BLaER1 (cell line): ENCODE results near the gene GGNBP2.
"Not testable (repeated sequence)": the region's sequence is repeated elsewhere in the genome, so short reads cannot be mapped to it uniquely, and the experiment has no call there.

Source experiments
- H3K27ac ChIP-seq: shearing (Covaris generic); formaldehyde crosslinking; 2 replicates; pipeline ENCODE4 v1.8.1; 2022
- H3K27me3 ChIP-seq: shearing (Covaris generic); formaldehyde crosslinking; 2 replicates; pipeline ENCODE4 v1.8.1; 2022
- H3K36me3 ChIP-seq: shearing (Covaris generic); formaldehyde crosslinking; 2 replicates; pipeline ENCODE4 v1.8.1; 2022
- H3K4me1 ChIP-seq: shearing (Covaris generic); formaldehyde crosslinking; 2 replicates; pipeline ENCODE4 v1.8.1; 2022
- H3K4me2 ChIP-seq: shearing (Covaris generic); formaldehyde crosslinking; 2 replicates; pipeline ENCODE4 v1.8.1; 2022
- H3K4me3 ChIP-seq: shearing (Covaris generic); formaldehyde crosslinking; 2 replicates; pipeline ENCODE4 v1.8.1; 2022
- H3K9ac ChIP-seq: shearing (Covaris generic); formaldehyde crosslinking; 2 replicates; pipeline ENCODE4 v1.8.1; 2022
- H3K9me3 ChIP-seq: shearing (Covaris generic); formaldehyde crosslinking; 2 replicates; pipeline ENCODE4 v1.8.1; 2022
- H4K20me1 ChIP-seq: shearing (Covaris generic); formaldehyde crosslinking; 2 replicates; pipeline ENCODE4 v1.8.1; 2022
- Cebpa-rat ChIP-seq: shearing (Covaris generic); IDR thresholded peaks from 2 replicates; pipeline ENCODE4 v1.8.1; 2022

GGNBP2 gene

DNA sequence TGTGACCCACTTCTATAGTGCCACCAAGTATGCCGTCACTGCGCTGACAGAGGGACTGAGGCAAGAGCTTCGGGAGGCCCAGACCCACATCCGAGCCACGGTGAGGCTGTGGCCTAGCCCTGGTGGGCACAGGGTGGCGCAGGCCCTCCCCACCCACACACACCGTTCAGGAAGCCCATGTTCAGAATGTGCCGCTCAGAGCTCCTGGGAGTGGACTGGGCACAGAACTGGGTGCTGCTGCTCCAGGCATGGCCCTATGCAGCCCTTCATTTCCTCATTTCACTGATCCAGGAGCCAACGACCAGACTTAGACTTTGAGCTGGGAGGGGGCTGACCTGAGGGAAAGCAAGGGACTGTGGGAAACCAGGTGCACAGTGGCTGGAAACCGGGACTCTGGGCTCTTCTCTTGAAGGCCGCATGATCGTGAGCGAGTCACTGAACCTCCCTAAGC is 54.3 kb downstream of the GGNBP2 start:
- Histone ChIP-seq H4K20me1 (peaks cover 10% of the 10 kb centered on the region), H3K9ac (no peak overlapping the region), H3K4me3 (no peak overlapping the region), H3K4me1 (peaks cover 21% of the 10 kb centered on the region), H3K4me2 (no peak overlapping the region), H3K27me3 (no peaks in the 10 kb centered on the region), H3K36me3 (peaks cover 25% of the 10 kb centered on the region; the same call in 1 of the 2 replicates), H3K9me3 (no peaks in the 10 kb centered on the region), H3K27ac (no peak overlapping the region)
- TF ChIP-seq Cebpa-rat: no peak

DNA sequence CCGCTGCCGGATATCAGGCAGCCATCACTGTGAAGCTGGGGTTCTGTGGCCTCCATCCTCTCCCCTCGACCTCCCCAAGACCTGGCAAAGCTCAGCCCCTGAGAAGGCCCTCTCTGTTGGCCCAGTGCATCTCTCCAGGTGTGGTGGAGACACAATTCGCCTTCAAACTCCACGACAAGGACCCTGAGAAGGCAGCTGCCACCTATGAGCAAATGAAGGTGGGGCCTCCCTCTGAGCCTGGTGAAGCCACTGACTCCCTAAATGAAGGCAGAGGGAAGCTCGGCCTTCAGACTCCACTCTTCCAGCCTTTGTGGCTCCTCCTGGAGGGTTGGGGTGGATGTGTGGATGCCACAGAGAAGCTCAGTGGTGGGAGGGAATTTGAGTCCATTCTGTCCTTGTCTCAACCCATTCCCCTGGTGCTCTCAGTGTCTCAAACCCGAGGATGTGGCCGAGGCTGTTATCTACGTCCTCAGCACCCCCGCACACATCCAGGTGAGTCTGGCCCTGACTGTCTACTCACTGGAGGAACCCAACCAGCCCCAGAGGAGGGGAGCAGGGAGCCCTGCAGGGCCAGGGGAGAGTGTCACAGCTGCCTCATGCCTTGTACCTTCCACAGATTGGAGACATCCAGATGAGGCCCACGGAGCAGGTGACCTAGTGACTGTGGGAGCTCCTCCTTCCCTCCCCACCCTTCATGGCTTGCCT is 55.0 kb downstream of the GGNBP2 start:
- Histone ChIP-seq H3K27me3 (no peaks in the 10 kb centered on the region), H3K4me3 (no peak overlapping the region), H3K9ac (no peak overlapping the region), H3K36me3 (peaks cover 32% of the 10 kb centered on the region; the same call in 1 of the 2 replicates), H3K4me1 (peaks cover 23% of the 10 kb centered on the region), H3K4me2 (no peak overlapping the region), H4K20me1 (peaks cover 16% of the 10 kb centered on the region), H3K27ac (no peak overlapping the region), H3K9me3 (no peaks in the 10 kb centered on the region)
- no peak for TF ChIP-seq Cebpa-rat

DNA sequence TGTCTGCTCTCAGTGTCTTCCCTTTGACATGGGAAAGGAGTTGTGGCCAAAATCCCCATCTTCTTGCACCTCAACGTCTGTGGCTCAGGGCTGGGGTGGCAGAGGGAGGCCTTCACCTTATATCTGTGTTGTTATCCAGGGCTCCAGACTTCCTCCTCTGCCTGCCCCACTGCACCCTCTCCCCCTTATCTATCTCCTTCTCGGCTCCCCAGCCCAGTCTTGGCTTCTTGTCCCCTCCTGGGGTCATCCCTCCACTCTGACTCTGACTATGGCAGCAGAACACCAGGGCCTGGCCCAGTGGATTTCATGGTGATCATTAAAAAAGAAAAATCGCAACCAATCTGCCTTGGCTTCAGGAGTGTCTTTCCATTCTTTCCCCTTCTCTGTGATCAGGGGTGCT is 55.7 kb downstream of the GGNBP2 start:
- Histone ChIP-seq H3K27me3 (no peaks in the 10 kb centered on the region), H3K4me2 (peak overlapping the region; percentile 100), H3K4me3 (peak overlapping the region; percentile 83; the same call in 1 of the 2 replicates), H4K20me1 (peaks cover 24% of the 10 kb centered on the region), H3K27ac (peak overlapping the region; percentile 88), H3K9me3 (no peaks in the 10 kb centered on the region), H3K4me1 (peaks cover 28% of the 10 kb centered on the region), H3K9ac (peak overlapping the region; percentile 95; the same call in 1 of the 2 replicates), H3K36me3 (peaks cover 40% of the 10 kb centered on the region; the same call in 1 of the 2 replicates)
- no peak for TF ChIP-seq Cebpa-rat

DNA sequence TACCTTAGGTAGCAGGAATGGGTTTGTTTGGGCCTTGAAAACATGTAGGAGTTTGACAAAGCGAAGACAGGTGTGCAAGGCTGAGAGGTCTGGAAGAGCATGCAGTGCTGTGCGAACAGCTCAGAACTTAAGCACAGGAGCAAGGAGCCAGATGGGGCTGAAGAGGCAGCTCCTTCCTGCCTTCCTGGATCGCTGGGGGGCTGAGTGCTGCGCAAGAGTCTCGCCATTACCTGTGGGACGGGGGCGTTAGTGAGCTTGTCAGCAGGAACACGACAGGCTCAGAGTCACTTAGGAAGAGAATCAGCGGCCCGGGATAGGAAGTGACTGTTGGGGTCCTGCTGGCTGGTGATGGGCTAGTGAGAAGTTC is 56.2 kb downstream of the GGNBP2 start:
- Histone ChIP-seq H3K4me3 (peak overlapping the region; percentile 83), H3K36me3 (peaks cover 44% of the 10 kb centered on the region; the same call in 1 of the 2 replicates), H4K20me1 (peaks cover 29% of the 10 kb centered on the region), H3K4me2 (peak overlapping the region; percentile 100), H3K4me1 (peaks cover 33% of the 10 kb centered on the region), H3K9me3 (no peaks in the 10 kb centered on the region), H3K27me3 (no peaks in the 10 kb centered on the region), H3K27ac (peak overlapping the region; percentile 88), H3K9ac (peak overlapping the region; percentile 95)
- no peak for TF ChIP-seq Cebpa-rat

DNA sequence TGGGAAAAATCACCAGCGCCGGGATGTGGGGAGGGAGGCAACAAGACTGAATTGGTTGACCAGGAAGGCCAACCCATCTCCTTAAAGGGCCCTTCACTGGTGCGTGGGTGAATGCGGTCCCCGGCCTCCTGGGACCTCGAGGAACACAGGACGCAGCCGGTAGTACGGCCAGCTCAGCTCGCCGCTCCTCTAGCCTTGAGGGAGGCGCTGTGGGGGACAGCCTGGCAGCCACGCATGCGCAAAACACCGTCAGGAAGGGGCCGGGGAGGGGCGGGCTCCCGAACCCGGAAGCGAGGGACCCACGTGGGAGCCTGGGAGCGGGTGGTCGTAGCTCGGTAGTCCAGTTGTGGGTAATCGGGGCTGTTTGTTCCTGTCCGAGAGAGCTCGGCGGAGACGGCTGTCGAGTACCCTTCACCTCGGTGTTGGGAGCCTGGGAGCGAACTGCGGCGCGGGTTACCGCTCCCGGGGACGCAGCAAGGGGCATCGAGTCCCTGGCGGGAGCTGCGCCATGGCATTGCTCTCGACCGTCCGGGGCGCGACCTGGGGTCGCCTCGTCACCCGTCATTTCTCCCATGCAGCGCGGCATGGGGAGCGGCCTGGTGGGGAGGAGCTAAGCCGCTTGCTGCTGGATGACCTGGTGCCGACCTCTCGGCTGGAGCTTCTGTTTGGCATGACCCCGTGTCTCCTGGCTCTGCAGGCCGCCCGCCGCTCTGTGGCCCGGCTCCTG is 56.7 kb downstream of the GGNBP2 start, which contains the start of gene MRM1:
TSS of gene MRM1 (plus strand) at position 281 of the 727 bp plus-strand sequence. CDS start at position 509, 228 bp downstream.
- peak within 1 kb of the TSS; percentile 83 for H3K4me3 ChIP-seq
- H3K36me3 ChIP-seq: peaks cover 47% of the 10 kb centered on the region; the same call in 1 of the 2 replicates
- H3K27me3 ChIP-seq: no peaks in the 10 kb centered on the region
- H3K9me3 ChIP-seq: no peaks in the 10 kb centered on the region
- TF ChIP-seq Cebpa-rat: no peak
- peaks cover 38% of the 10 kb centered on the region for H3K4me1 ChIP-seq
- H3K27ac ChIP-seq: peak within 1 kb of the TSS; percentile 88
- H4K20me1 ChIP-seq: peaks cover 34% of the 10 kb centered on the region
- peak within 1 kb of the TSS; percentile 100 for H3K4me2 ChIP-seq
- H3K9ac ChIP-seq: peak within 1 kb of the TSS; percentile 95

DNA sequence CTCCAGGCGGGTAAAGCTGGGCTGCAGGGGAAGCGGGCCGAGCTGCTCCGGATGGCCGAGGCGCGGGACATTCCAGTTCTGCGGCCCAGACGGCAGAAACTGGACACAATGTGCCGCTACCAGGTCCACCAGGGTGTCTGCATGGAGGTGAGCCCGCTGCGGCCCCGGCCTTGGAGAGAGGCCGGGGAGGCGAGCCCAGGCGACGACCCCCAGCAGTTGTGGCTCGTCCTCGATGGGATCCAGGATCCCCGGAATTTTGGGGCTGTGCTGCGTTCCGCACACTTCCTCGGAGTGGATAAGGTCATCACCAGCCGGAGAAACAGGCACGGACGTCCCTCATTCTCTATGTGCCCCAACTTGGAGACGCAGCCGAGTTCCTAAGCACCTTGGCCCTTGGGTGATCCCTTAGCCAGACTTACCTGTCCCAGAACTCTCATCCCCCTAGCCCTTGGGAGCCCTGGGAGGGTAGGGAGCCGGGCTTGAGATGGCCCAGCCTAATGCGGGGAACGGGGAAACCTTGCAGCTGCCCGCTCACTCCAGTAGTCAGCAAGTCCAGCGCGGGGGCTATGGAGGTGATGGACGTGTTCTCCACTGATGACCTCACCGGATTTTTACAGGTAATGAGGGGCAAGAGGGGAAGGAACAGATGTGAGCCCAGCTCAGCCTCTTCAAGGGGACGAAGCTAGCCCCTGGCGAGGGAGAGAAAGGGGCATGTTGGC is 57.5 kb downstream of the GGNBP2 start:
- Histone ChIP-seq H3K9me3 (no peaks in the 10 kb centered on the region), H3K4me2 (peak overlapping the region; percentile 100), H4K20me1 (peaks cover 41% of the 10 kb centered on the region), H3K9ac (peak overlapping the region; percentile 95), H3K27me3 (no peaks in the 10 kb centered on the region), H3K36me3 (peaks cover 46% of the 10 kb centered on the region), H3K4me1 (peaks cover 40% of the 10 kb centered on the region), H3K4me3 (peak overlapping the region; percentile 83), H3K27ac (peak overlapping the region; percentile 88)
- TF ChIP-seq Cebpa-rat: no peak

DNA sequence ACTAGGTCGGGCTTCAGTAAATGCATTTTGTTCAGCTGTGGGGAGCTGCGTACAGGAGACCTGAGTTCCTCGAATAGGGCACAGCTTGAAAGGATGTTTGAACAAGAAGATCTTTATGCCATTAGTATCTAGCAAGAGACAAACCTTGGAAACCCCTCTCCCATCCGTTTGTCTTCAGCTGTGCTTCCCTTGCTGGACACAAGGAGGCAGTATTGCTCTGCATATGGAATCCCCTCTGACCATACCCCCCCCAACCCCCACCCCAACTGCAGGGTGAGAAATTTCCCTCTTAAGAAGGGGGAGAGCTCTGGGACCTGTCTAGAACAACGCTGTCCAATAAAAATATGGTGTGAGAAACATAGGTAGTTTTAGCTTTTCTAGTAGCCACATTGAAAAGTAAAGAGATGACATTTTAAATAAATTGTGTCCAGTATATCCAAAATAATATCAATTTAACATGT is 58.2 kb downstream of the GGNBP2 start:
- Histone ChIP-seq H3K9ac (peak overlapping the region; percentile 95), H3K4me2 (peak overlapping the region; percentile 100), H3K27me3 (no peaks in the 10 kb centered on the region), H3K4me3 (peak overlapping the region; percentile 83), H4K20me1 (peaks cover 49% of the 10 kb centered on the region), H3K9me3 (no peaks in the 10 kb centered on the region), H3K27ac (peak overlapping the region; percentile 88; the same call in 1 of the 2 replicates), H3K36me3 (peaks cover 46% of the 10 kb centered on the region), H3K4me1 (peaks cover 40% of the 10 kb centered on the region)
- TF ChIP-seq Cebpa-rat: no peak

DNA sequence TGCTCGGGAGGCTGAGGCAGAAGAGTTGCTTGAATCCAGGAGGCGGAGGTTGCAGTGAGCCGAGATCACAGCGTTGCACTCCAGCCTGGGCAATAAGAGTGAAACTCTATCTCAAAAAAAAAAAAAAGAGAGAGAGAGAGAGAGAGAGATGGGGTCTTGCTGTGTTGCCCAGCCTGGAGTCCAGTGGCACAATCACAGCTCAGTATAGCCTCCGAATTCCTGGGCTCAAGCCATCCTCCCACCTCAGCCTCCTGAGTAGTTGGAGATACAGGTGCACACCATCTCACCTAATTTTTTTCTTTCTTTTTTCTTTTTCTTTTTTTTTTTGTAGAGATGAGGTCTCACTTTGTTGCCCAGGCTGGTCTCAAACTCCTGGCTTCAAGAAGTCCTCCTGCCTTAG is 60.3 kb downstream of the GGNBP2 start:
- not testable (repeated sequence) for H3K9ac ChIP-seq, H3K27ac ChIP-seq, H3K4me3 ChIP-seq, H3K27me3 ChIP-seq, H3K4me2 ChIP-seq, H3K9me3 ChIP-seq
- peaks cover 50% of the 10 kb centered on the region for H3K4me1 ChIP-seq
- H3K36me3 ChIP-seq: peaks cover 47% of the 10 kb centered on the region
- H4K20me1 ChIP-seq: peaks cover 70% of the 10 kb centered on the region

DNA sequence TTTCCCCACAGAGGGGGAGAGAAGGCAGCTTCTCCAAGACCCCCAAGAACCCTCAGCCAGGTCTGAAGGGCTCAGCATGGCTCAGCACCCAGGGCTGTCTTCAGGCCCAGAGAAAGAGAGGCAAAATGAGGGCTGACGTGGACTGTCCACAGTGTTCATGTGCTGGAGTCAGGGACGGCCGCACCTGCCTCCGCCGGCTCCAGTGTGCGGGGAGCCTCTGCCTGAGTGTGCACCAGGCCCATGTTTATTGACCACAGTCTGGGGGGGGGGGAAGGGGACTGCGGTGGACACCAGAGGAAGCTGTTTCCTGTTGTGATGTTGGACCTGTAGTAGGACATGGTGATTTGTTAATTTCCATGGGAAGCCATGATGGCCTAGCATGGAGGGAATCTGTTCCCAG is 63.6 kb downstream of the GGNBP2 start:
- Histone ChIP-seq H3K9me3 (no peaks in the 10 kb centered on the region), H3K36me3 (peaks cover 58% of the 10 kb centered on the region), H3K4me1 (peaks cover 39% of the 10 kb centered on the region), H3K4me2 (peak overlapping the region; percentile 35; the same call in 1 of the 2 replicates), H4K20me1 (peaks cover 82% of the 10 kb centered on the region), H3K27ac (no peak overlapping the region), H3K27me3 (no peaks in the 10 kb centered on the region), H3K4me3 (no peak overlapping the region), H3K9ac (no peak overlapping the region)
- TF ChIP-seq Cebpa-rat: no peak
